Lower lobe of right lung (tissue), 2 donors: ENCODE results near the gene AFDN. TPM values are rescaled to one million over a fixed set of nuclear protein-coding genes. Genes with fewer than 3 reads are reported as not detected.

Experiments used
- ATAC-seq, 2 donors: fragments of 200-7000 bp; cut with Tn5 transposase; one replicate each; pipeline ENCODE4 v1.9.1; 2020 to 2022; ENCODE audit warnings: mild to moderate bottlenecking in 2 of 2, moderate library complexity in 2 of 2
- DNase-seq: peaks from one replicate; pipeline ENCODE4 v3.0.0-alpha.2; 2020
- H3K27ac ChIP-seq: fragments of 200-600 bp; one replicate; pipeline ENCODE4 v1.8.0; 2022
- H3K27me3 ChIP-seq: fragments of 200-600 bp; one replicate; pipeline ENCODE4 v1.8.0; 2022; ENCODE audit warnings: low read depth
- H3K36me3 ChIP-seq: fragments of 200-600 bp; one replicate; pipeline ENCODE4 v1.8.0; 2022; ENCODE audit warnings: mild to moderate bottlenecking
- H3K4me1 ChIP-seq: fragments of 200-600 bp; one replicate; pipeline ENCODE4 v1.8.0; 2022
- H3K4me3 ChIP-seq: fragments of 200-600 bp; one replicate; pipeline ENCODE4 v1.8.0; 2022; ENCODE audit warnings: mild to moderate bottlenecking
- H3K9me3 ChIP-seq: fragments of 200-600 bp; one replicate; pipeline ENCODE4 v1.8.0; 2022
- intact Hi-C: fragments of 100-400 bp; cut with DNase I; formaldehyde crosslinking; loops from one replicate; pipeline ENCODE4 v1.11.0; 2022
- total RNA-seq: library from RNA; stranded (reverse); fragmentation: NEBNext Ultra II Directional; extraction: Animal tissue kit (Norgen Biotek cat#: 25700); gene quantifications from one replicate; pipeline ENCODE4 v1.2.1, GENCODE V29; 2021
- TF ChIP-seq, protein P1 (sequence below): fragments of 200-600 bp; IDR thresholded peaks from one replicate; pipeline ENCODE4 v1.8.0; 2022; ENCODE audit warnings: antibody characterized with exemption, mild to moderate bottlenecking
- donor health status: DM: no; HTN: yes; CAD: no; lungs with severe emphysema.

Gene AFDN
- total RNA-seq, 1 donor from 2014 or later, result 167 TPM

GRCh38 chr6:167984144-167984719, 157.5 kb downstream of the AFDN start:
- ATAC-seq (no peak), DNase-seq (no peak)
- TF ChIP-seq, protein P1, sequence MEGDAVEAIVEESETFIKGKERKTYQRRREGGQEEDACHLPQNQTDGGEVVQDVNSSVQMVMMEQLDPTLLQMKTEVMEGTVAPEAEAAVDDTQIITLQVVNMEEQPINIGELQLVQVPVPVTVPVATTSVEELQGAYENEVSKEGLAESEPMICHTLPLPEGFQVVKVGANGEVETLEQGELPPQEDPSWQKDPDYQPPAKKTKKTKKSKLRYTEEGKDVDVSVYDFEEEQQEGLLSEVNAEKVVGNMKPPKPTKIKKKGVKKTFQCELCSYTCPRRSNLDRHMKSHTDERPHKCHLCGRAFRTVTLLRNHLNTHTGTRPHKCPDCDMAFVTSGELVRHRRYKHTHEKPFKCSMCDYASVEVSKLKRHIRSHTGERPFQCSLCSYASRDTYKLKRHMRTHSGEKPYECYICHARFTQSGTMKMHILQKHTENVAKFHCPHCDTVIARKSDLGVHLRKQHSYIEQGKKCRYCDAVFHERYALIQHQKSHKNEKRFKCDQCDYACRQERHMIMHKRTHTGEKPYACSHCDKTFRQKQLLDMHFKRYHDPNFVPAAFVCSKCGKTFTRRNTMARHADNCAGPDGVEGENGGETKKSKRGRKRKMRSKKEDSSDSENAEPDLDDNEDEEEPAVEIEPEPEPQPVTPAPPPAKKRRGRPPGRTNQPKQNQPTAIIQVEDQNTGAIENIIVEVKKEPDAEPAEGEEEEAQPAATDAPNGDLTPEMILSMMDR, result no peak
- H3K36me3 ChIP-seq, result no peaks in the 10 kb centered on the region
- H3K4me1 ChIP-seq, result no peaks in the 10 kb centered on the region
- no peaks in the 10 kb centered on the region for H3K9me3 ChIP-seq
- intact Hi-C loops, result no loop called here
- no peak overlapping the region for H3K27ac ChIP-seq
- no peaks in the 10 kb centered on the region for H3K27me3 ChIP-seq
- no peak overlapping the region for H3K4me3 ChIP-seq

- TF ChIP-seq, protein P1, result no peak
- no peaks in the 10 kb centered on the region for H3K36me3 ChIP-seq
- H3K4me1 ChIP-seq, result no peaks in the 10 kb centered on the region
- H3K4me3 ChIP-seq, result no peak overlapping the region
- intact Hi-C loops, result no loop called here
- H3K27ac ChIP-seq, result no peak overlapping the region
- no peaks in the 10 kb centered on the region for H3K9me3 ChIP-seq
- no peak for ATAC-seq
- no peaks in the 10 kb centered on the region for H3K27me3 ChIP-seq
- DNase-seq, result no peak
These were observed 158.3 kb downstream of the AFDN start for GRCh38 chr6:167984876-167985604.

- no peak overlapping the region for H3K27ac ChIP-seq
- H3K4me3 ChIP-seq, result no peak overlapping the region
- no peaks in the 10 kb centered on the region for H3K36me3 ChIP-seq
- H3K9me3 ChIP-seq, result no peaks in the 10 kb centered on the region
- H3K4me1 ChIP-seq, result no peaks in the 10 kb centered on the region
- H3K27me3 ChIP-seq, result no peaks in the 10 kb centered on the region
- DNase-seq, result no peak
- TF ChIP-seq, protein P1, result no peak
- intact Hi-C loops, result no loop called here
- no peak for ATAC-seq
These were observed 159.3 kb downstream of the AFDN start for GRCh38 chr6:167985911-167986595.

- TF ChIP-seq, protein P1, result no peak
- ATAC-seq (no peak), DNase-seq (no peak)
- no peaks in the 10 kb centered on the region for H3K36me3 ChIP-seq
- no peaks in the 10 kb centered on the region for H3K9me3 ChIP-seq
- intact Hi-C loops, result no loop called here
- no peaks in the 10 kb centered on the region for H3K4me1 ChIP-seq
- H3K27me3 ChIP-seq, result no peaks in the 10 kb centered on the region
- no peak overlapping the region for H3K27ac ChIP-seq
- no peak overlapping the region for H3K4me3 ChIP-seq
These were observed 160.9 kb downstream of the AFDN start for GRCh38 chr6:167987396-167988153.

DNA sequence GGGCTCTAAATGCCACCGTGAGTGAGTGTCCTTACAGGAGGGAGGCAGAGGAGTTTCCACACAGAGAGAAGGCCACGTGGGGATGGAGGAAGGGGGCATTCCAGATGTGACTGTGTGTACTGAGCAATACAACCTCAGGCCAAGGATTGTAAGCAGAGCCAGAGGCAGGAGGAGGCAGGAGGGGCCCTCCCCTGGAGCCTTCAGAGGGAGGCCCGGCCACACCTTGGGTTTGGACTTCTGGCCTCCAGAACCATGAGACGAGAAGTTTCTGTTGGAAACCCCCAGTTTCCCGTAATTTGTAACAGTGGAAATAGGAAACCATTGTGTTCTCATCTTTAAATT, 161.4 kb downstream of the AFDN start:
- no peaks in the 10 kb centered on the region for H3K4me1 ChIP-seq
- H3K27ac ChIP-seq, result no peak overlapping the region
- TF ChIP-seq, protein P1, result no peak
- no peak overlapping the region for H3K4me3 ChIP-seq
- ATAC-seq (no peak), DNase-seq (no peak)
- intact Hi-C loops, result no loop called here
- no peaks in the 10 kb centered on the region for H3K27me3 ChIP-seq
- no peaks in the 10 kb centered on the region for H3K9me3 ChIP-seq
- H3K36me3 ChIP-seq, result no peaks in the 10 kb centered on the region
